HEK293 (cell line): Measurements from ENCODE around the gene MBP.

Source experiments
- CTCF ChIA-PET: fragments of 350-600 bp; formaldehyde crosslinking; extraction: SDS; loops from one replicate; lab custom pipeline; 2021; ENCODE audit warnings: antibody characterized with exemption; lab: Yijun Ruan, JAX
- POLR2A ChIA-PET: fragments of 300-600 bp; formaldehyde crosslinking; extraction: SDS; loops from one replicate; lab custom pipeline; 2020; ENCODE audit warnings: antibody characterized with exemption, inconsistent platforms; lab: Yijun Ruan, JAX
- H3K27ac ChIP-seq: fragments of 200-500 bp; sonication (Bioruptor generic); 2 replicates; pipeline ENCODE4 v1.5.1; 2014; ENCODE audit warnings: low read depth, low read length, control low read depth, inconsistent platforms; ENCODE audit errors: extremely low read depth
- H3K36me3 ChIP-seq, 2 experiments: fragments of 200-500 bp in 1 of 2; sonication (Bioruptor generic) in 1 of 2; 1 replicate in 1 of 2; 2 replicates in 1 of 2; pipeline ENCODE4 v1.5.1; 2014 to 2017; ENCODE audit warnings: inconsistent platforms in 2 of 2, low read length in 2 of 2; ENCODE audit not compliant: control insufficient read depth in 2 of 2, insufficient read depth in 1 of 2
- H3K4me1 ChIP-seq: fragments of 200-500 bp; sonication (Bioruptor generic); 2 replicates; pipeline ENCODE4 v1.5.1; 2014; ENCODE audit warnings: mild to moderate bottlenecking, low read length, inconsistent platforms; ENCODE audit not compliant: control insufficient read depth, insufficient read depth
- H3K4me3 ChIP-seq: 2 replicates; pipeline ENCODE4 v1.5.1; 2011; ENCODE audit warnings: low read depth, mild to moderate bottlenecking, control low read depth, low read length, moderate library complexity
- H3K9me3 ChIP-seq: fragments of 200-500 bp; sonication (Bioruptor generic); 2 replicates; pipeline ENCODE4 v1.5.1; 2014; ENCODE audit warnings: low read depth, low read length, inconsistent platforms; ENCODE audit not compliant: control insufficient read depth, insufficient read depth
- HOXD13 ChIP-seq: sonication (generic); formaldehyde crosslinking; IDR thresholded peaks from 2 replicates; pipeline ENCODE4 v1.8.0; 2022; ENCODE audit warnings: missing genetic modification reagents, borderline replicate concordance
- MEIS1 ChIP-seq: sonication (generic); formaldehyde crosslinking; IDR thresholded peaks from 2 replicates; pipeline ENCODE4 v1.8.1; 2022; ENCODE audit warnings: missing genetic modification reagents, mild to moderate bottlenecking, borderline replicate concordance
- ZFP3 ChIP-seq: fragments of 450-650 bp; formaldehyde crosslinking; IDR thresholded peaks from 2 replicates; pipeline ENCODE4 v1.5.1; 2016; ENCODE audit warnings: low read depth, missing biosample characterization, missing genetic modification characterization
- ZNF121 ChIP-seq: fragments of 450-650 bp; formaldehyde crosslinking; IDR thresholded peaks from 2 replicates; pipeline ENCODE4 v1.5.1; 2016; ENCODE audit warnings: missing biosample characterization, missing genetic modification characterization
- ZNF175 ChIP-seq: fragments of 450-650 bp; formaldehyde crosslinking; IDR thresholded peaks from 2 replicates; pipeline ENCODE4 v1.5.1; 2016; ENCODE audit warnings: missing biosample characterization, missing genetic modification characterization
- ZNF26 ChIP-seq: fragments of 450-650 bp; formaldehyde crosslinking; IDR thresholded peaks from 2 replicates; pipeline ENCODE4 v1.5.1; 2016; ENCODE audit warnings: missing biosample characterization, missing genetic modification characterization
- ZNF394 ChIP-seq: fragments of 450-650 bp; formaldehyde crosslinking; IDR thresholded peaks from 2 replicates; pipeline ENCODE4 v1.5.1; 2016; ENCODE audit warnings: missing biosample characterization, missing genetic modification characterization, mild to moderate bottlenecking, moderate library complexity, borderline replicate concordance
- ZNF488 ChIP-seq: fragments of 450-650 bp; formaldehyde crosslinking; IDR thresholded peaks from 2 replicates; pipeline ENCODE4 v1.5.1; 2016; ENCODE audit warnings: missing biosample characterization, missing genetic modification characterization
- ZNF529 ChIP-seq: fragments of 450-650 bp; formaldehyde crosslinking; IDR thresholded peaks from 2 replicates; pipeline ENCODE4 v1.5.1; 2017; ENCODE audit warnings: missing genetic modification characterization, missing biosample characterization; ENCODE audit not compliant: insufficient replicate concordance
- TF ChIP-seq, protein P1 (sequence below): fragments of 450-650 bp; formaldehyde crosslinking; IDR thresholded peaks from 2 replicates; pipeline ENCODE4 v1.5.0; 2017; ENCODE audit warnings: missing biosample characterization, missing genetic modification characterization, borderline replicate concordance
- TF ChIP-seq, protein P2 (sequence below): sonication (generic); formaldehyde crosslinking; IDR thresholded peaks from 2 replicates; pipeline ENCODE4 v1.8.1; 2022; ENCODE audit warnings: mild to moderate bottlenecking, moderate library complexity, missing genetic modification reagents
- TF ChIP-seq, protein P3 (sequence below): fragments of 450-650 bp; formaldehyde crosslinking; IDR thresholded peaks from 2 replicates; pipeline ENCODE4 v1.5.1; 2017; ENCODE audit warnings: missing biosample characterization, missing genetic modification characterization
- TF ChIP-seq, protein P4 (sequence below): fragments of 450-650 bp; formaldehyde crosslinking; IDR thresholded peaks from 2 replicates; pipeline ENCODE4 v1.5.1; 2016; ENCODE audit warnings: missing biosample characterization, missing genetic modification characterization

The MBP gene

DNA sequence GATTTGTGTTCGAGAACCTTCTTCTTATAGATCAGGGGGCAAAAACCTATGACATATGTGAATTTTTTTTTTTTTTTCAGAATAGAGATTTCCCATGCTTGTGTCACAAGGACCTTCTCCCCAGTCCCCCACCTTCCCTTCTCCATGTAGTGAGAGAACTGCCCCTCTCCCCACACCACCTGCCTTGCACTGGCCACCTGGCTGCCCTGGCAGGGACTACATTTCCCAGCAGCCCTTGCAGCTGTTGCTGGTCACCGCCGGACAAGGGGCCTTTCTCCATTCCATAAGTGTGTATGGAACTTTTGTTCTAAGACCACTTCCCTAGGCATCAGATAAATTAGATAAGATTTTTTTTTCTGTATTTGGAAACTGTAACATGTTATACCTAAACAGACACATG is 22.2 kb downstream of the MBP start:
- H3K4me3 ChIP-seq = no peak overlapping the region
- no peaks in the 10 kb centered on the region for H3K4me1 ChIP-seq
- TF ChIP-seq ZNF529 (tag by site-specific recombination) (peak; percentile 92), ZNF26 (tag by site-specific recombination) (no peak), MEIS1 (CRISPR knock-in tag) (no peak)
- TF ChIP-seq, protein P1, sequence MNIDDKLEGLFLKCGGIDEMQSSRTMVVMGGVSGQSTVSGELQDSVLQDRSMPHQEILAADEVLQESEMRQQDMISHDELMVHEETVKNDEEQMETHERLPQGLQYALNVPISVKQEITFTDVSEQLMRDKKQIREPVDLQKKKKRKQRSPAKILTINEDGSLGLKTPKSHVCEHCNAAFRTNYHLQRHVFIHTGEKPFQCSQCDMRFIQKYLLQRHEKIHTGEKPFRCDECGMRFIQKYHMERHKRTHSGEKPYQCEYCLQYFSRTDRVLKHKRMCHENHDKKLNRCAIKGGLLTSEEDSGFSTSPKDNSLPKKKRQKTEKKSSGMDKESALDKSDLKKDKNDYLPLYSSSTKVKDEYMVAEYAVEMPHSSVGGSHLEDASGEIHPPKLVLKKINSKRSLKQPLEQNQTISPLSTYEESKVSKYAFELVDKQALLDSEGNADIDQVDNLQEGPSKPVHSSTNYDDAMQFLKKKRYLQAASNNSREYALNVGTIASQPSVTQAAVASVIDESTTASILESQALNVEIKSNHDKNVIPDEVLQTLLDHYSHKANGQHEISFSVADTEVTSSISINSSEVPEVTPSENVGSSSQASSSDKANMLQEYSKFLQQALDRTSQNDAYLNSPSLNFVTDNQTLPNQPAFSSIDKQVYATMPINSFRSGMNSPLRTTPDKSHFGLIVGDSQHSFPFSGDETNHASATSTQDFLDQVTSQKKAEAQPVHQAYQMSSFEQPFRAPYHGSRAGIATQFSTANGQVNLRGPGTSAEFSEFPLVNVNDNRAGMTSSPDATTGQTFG (tag by site-specific recombination) = no peak
- TF ChIP-seq, protein P2, sequence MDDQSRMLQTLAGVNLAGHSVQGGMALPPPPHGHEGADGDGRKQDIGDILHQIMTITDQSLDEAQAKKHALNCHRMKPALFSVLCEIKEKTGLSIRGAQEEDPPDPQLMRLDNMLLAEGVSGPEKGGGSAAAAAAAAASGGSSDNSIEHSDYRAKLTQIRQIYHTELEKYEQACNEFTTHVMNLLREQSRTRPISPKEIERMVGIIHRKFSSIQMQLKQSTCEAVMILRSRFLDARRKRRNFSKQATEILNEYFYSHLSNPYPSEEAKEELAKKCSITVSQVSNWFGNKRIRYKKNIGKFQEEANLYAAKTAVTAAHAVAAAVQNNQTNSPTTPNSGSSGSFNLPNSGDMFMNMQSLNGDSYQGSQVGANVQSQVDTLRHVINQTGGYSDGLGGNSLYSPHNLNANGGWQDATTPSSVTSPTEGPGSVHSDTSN (CRISPR knock-in tag) = no peak
- no peak overlapping the region for H3K27ac ChIP-seq
- H3K9me3 ChIP-seq = no peaks in the 10 kb centered on the region
- H3K36me3 ChIP-seq = no peaks in the 10 kb centered on the region; a peak in 1 of 3 replicates
- ChIA-PET CTCF (no interaction called here), POLR2A (no interaction called here)

- no peaks in the 10 kb centered on the region; a peak in 1 of 3 replicates for H3K36me3 ChIP-seq
- H3K4me3 ChIP-seq = no peak overlapping the region
- no peaks in the 10 kb centered on the region for H3K4me1 ChIP-seq
- ChIA-PET CTCF (no interaction called here), POLR2A (no interaction called here)
- TF ChIP-seq ZNF121 (no peak), ZFP3 (tag by site-specific recombination) (no peak), HOXD13 (no peak), ZNF394 (tag by site-specific recombination) (no peak), ZNF488 (tag by site-specific recombination) (no peak), ZNF175 (tag by site-specific recombination) (no peak)
- TF ChIP-seq, protein P3, sequence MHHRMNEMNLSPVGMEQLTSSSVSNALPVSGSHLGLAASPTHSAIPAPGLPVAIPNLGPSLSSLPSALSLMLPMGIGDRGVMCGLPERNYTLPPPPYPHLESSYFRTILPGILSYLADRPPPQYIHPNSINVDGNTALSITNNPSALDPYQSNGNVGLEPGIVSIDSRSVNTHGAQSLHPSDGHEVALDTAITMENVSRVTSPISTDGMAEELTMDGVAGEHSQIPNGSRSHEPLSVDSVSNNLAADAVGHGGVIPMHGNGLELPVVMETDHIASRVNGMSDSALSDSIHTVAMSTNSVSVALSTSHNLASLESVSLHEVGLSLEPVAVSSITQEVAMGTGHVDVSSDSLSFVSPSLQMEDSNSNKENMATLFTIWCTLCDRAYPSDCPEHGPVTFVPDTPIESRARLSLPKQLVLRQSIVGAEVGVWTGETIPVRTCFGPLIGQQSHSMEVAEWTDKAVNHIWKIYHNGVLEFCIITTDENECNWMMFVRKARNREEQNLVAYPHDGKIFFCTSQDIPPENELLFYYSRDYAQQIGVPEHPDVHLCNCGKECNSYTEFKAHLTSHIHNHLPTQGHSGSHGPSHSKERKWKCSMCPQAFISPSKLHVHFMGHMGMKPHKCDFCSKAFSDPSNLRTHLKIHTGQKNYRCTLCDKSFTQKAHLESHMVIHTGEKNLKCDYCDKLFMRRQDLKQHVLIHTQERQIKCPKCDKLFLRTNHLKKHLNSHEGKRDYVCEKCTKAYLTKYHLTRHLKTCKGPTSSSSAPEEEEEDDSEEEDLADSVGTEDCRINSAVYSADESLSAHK (tag by site-specific recombination) = no peak
- TF ChIP-seq, protein P4, sequence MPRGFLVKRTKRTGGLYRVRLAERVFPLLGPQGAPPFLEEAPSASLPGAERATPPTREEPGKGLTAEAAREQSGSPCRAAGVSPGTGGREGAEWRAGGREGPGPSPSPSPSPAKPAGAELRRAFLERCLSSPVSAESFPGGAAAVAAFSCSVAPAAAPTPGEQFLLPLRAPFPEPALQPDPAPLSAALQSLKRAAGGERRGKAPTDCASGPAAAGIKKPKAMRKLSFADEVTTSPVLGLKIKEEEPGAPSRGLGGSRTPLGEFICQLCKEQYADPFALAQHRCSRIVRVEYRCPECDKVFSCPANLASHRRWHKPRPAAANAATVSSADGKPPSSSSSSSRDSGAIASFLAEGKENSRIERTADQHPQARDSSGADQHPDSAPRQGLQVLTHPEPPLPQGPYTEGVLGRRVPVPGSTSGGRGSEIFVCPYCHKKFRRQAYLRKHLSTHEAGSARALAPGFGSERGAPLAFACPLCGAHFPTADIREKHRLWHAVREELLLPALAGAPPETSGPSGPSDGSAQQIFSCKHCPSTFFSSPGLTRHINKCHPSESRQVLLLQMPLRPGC (tag by site-specific recombination) = no peak
- H3K27ac ChIP-seq = no peak overlapping the region
- no peaks in the 10 kb centered on the region for H3K9me3 ChIP-seq
Measured at GRCh38 chr18:77109648-77110019, 22.9 kb downstream of the MBP start.
